Gastrocnemius medialis (tissue), 4 donors: Measurements from ENCODE around the gene SPPL3.

Experiments used
- POLR2A ChIP-seq, 2 donors: fragments of 450-650 bp; IDR thresholded peaks; one replicate each; pipeline ENCODE4 v1.6.1; 2017; ENCODE audit warnings: antibody characterized with exemption in 2 of 2, mild to moderate bottlenecking in 2 of 2, moderate library complexity in 2 of 2
- TF ChIP-seq, protein P1 (sequence below), 5 experiments: fragments of 450-650 bp in 3 of 5; fragments of 200-600 bp in 2 of 5; sonication (generic) in 2 of 5; IDR thresholded peaks in 4 of 5; conservative IDR thresholded peaks in 1 of 5; 1 replicate in 4 of 5; 2 replicates in 1 of 5; pipeline ENCODE4 v1.5.1; 2016 to 2019; ENCODE audit warnings: antibody characterized with exemption in 5 of 5, mild to moderate bottlenecking in 3 of 5, moderate library complexity in 3 of 5

DNA sequence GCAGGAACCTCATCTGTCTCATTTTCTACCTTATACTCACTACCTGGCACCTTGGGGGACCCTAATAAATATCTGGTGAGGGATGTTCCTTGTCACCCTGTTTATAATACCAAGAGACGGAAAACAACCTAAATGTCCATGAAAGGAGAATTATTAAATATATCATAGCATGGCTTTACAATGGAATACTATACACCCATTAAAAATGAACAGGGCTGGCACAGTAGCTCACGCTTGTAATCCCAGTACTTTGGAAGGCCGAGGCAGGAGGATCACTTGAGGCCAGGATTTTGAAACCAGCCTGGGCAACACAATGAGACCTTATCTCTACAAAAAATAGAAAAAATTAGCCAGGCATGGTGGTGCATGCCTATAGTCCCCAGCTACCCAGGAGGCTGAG lies 34.3 kb upstream of the SPPL3 start:
- TF ChIP-seq POLR2A (IDR thresholded peaks at IDR 0.05) = no peak
- TF ChIP-seq, protein P1, sequence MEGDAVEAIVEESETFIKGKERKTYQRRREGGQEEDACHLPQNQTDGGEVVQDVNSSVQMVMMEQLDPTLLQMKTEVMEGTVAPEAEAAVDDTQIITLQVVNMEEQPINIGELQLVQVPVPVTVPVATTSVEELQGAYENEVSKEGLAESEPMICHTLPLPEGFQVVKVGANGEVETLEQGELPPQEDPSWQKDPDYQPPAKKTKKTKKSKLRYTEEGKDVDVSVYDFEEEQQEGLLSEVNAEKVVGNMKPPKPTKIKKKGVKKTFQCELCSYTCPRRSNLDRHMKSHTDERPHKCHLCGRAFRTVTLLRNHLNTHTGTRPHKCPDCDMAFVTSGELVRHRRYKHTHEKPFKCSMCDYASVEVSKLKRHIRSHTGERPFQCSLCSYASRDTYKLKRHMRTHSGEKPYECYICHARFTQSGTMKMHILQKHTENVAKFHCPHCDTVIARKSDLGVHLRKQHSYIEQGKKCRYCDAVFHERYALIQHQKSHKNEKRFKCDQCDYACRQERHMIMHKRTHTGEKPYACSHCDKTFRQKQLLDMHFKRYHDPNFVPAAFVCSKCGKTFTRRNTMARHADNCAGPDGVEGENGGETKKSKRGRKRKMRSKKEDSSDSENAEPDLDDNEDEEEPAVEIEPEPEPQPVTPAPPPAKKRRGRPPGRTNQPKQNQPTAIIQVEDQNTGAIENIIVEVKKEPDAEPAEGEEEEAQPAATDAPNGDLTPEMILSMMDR (IDR thresholded peaks at IDR 0.05 in 4 of 5, conservative IDR thresholded peaks at IDR 0.05 in 1 of 5) = no peak
